Activated CD8-positive, alpha-beta memory T cell treated with anti-CD3 and anti-CD28 coated beads, Interleukin-2, amount 10 ng/mL, durations not matched to agents 7 days and 5 days (primary cell): ENCODE results near the gene ATP6V0C. TPM values are rescaled to one million over a fixed set of nuclear protein-coding genes. Genes with fewer than 3 reads are reported as not detected.

Source experiments
- ATAC-seq: fragments of 150-1000 bp; cut with Tn5 transposase; one replicate; pipeline ENCODE4 v1.10.0; 2021; ENCODE audit warnings: moderate library complexity
- CTCF ChIA-PET: fragments of 350-600 bp; sonication (Branson Sonifier 250); formaldehyde crosslinking; loops from one replicate; lab custom pipeline; 2021; ENCODE audit warnings: antibody characterized with exemption; lab: Charles Lee
- DNase-seq: peaks from one replicate; pipeline ENCODE4 v3.0.0-alpha.2; 2020
- H3K27ac Mint-ChIP-seq: one replicate; pipeline ENCODE4 v1.8.0; 2021; ENCODE audit warnings: mild to moderate bottlenecking, mixed read lengths
- H3K27me3 Mint-ChIP-seq: one replicate; pipeline ENCODE4 v1.8.0; 2021; ENCODE audit warnings: mixed read lengths
- H3K36me3 Mint-ChIP-seq: one replicate; pipeline ENCODE4 v1.8.0; 2021; ENCODE audit warnings: mild to moderate bottlenecking, mixed read lengths
- H3K4me1 Mint-ChIP-seq: one replicate; pipeline ENCODE4 v1.8.0; 2021; ENCODE audit warnings: mixed read lengths
- H3K4me3 Mint-ChIP-seq: one replicate; pipeline ENCODE4 v1.8.0; 2021; ENCODE audit warnings: mild to moderate bottlenecking, moderate library complexity, mixed read lengths
- H3K9me3 Mint-ChIP-seq: one replicate; pipeline ENCODE4 v1.8.0; 2022; ENCODE audit warnings: low read depth, mixed read lengths
- total RNA-seq, 2 experiments: library from RNA; stranded (reverse); gene quantifications; one replicate each; pipeline ENCODE4 v1.2.3, GENCODE V29; 2021

Gene ATP6V0C
- total RNA-seq, 2 experiments from 2014 or later, result 104 to 121 TPM

DNA sequence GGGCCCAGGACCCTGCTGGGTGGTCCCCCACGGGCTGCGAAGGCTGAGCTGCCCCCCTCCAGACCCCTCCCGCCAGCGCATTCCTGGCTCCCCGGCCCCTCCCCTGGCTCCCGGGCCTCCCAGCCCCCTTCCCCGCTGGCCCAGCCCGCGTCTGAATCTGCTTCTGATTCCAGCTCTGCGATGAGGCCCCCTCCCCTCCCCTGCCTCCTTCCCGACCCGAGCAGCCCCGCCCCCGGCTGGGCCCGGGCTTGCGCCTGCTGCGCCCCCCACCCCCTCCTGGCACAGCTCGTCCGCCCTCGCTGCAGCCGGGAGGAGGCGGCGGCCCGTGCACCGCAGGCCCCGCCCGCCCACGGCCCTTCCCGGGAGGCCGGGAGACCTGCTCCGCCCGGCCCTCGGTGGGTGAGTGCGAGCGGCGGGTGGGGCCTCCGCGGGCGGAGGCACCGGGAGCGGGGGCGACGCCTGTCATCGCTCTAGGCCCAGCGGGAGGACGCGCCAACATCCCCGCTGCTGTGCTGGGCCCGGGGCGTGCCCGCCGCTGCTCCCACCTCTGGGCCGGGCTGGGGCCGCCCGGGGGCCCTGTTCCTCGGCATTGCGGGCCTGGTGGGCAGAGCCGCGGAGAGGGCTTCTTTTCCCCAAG lies 42.6 kb upstream of the ATP6V0C start, which contains the start of gene NTN3:
Gene NTN3 (plus strand): TSS at position 282 of the 637 bp plus-strand sequence. CDS start 405 bp downstream, outside the sequence.
- CTCF ChIA-PET, result interaction anchor here (1.0 to 1.4 kb wide), 2 partner anchors 219 to 331 kb away, joined by 3 read pairs; no protein-coding TSS in a partner anchor
- no peaks in the 10 kb centered on the region for H3K36me3 Mint-ChIP-seq
- DNase-seq (no peak), ATAC-seq (no peak)
- no peaks in the 10 kb centered on the region for H3K9me3 Mint-ChIP-seq
- H3K27me3 Mint-ChIP-seq, result peaks cover 51% of the 10 kb centered on the region
- H3K4me3 Mint-ChIP-seq, result no peak within 1 kb of the TSS
- peaks cover 14% of the 10 kb centered on the region for H3K4me1 Mint-ChIP-seq
- H3K27ac Mint-ChIP-seq, result no peak within 1 kb of the TSS

DNA sequence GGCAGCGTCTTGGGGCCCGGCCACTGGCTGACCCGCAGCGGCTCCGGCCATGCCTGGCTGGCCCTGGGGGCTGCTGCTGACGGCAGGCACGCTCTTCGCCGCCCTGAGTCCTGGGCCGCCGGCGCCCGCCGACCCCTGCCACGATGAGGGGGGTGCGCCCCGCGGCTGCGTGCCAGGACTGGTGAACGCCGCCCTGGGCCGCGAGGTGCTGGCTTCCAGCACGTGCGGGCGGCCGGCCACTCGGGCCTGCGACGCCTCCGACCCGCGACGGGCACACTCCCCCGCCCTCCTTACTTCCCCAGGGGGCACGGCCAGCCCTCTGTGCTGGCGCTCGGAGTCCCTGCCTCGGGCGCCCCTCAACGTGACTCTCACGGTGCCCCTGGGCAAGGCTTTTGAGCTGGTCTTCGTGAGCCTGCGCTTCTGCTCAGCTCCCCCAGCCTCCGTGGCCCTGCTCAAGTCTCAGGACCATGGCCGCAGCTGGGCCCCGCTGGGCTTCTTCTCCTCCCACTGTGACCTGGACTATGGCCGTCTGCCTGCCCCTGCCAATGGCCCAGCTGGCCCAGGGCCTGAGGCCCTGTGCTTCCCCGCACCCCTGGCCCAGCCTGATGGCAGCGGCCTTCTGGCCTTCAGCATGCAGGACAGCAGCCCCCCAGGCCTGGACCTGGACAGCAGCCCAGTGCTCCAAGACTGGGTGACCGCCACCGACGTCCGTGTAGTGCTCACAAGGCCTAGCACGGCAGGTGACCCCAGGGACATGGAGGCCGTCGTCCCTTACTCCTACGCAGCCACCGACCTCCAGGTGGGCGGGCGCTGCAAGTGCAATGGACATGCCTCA lies 41.9 kb upstream of the ATP6V0C start:
- H3K4me1 Mint-ChIP-seq, result peaks cover 19% of the 10 kb centered on the region
- DNase-seq, result no peak
- no peak overlapping the region for H3K4me3 Mint-ChIP-seq
- H3K27me3 Mint-ChIP-seq, result peaks cover 48% of the 10 kb centered on the region
- no peak for ATAC-seq
- no peak overlapping the region for H3K27ac Mint-ChIP-seq
- no peaks in the 10 kb centered on the region for H3K36me3 Mint-ChIP-seq
- no peaks in the 10 kb centered on the region for H3K9me3 Mint-ChIP-seq
- CTCF ChIA-PET, result no interaction called here

DNA sequence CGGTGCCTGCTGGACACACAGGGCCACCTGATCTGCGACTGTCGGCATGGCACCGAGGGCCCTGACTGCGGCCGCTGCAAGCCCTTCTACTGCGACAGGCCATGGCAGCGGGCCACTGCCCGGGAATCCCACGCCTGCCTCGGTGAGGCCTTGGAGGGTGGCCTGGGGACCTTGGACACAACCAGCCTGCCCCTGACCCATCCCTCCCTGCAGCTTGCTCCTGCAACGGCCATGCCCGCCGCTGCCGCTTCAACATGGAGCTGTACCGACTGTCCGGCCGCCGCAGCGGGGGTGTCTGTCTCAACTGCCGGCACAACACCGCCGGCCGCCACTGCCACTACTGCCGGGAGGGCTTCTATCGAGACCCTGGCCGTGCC lies 41.3 kb upstream of the ATP6V0C start:
- Mint-ChIP-seq H3K27me3 (peaks cover 43% of the 10 kb centered on the region), H3K9me3 (no peaks in the 10 kb centered on the region), H3K4me3 (no peak overlapping the region), H3K36me3 (no peaks in the 10 kb centered on the region), H3K4me1 (peaks cover 17% of the 10 kb centered on the region), H3K27ac (no peak overlapping the region)
- DNase-seq (no peak), ATAC-seq (no peak)
- CTCF ChIA-PET, result no interaction called here

DNA sequence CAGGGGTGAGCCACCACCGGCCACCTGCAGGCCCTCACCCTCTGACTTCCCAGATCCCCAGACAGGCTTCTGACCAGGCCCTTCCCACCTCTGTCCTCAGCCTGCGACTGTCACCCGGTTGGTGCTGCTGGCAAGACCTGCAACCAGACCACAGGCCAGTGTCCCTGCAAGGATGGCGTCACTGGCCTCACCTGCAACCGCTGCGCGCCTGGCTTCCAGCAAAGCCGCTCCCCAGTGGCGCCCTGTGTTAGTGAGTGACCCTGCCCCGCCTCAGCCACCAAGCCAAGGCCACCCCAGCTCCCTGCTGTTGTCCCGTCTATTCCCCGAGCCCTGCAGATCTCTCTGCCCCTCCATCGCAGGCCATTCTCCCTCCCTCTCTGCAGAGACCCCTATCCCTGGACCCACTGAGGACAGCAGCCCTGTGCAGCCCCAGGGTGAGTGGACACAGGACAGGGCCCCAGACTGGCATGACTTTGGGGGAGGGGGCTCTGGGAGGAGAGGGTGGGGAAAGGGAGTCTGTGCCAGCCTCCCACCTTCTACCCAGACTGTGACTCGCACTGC lies 40.8 kb upstream of the ATP6V0C start:
- Mint-ChIP-seq H3K4me1 (peaks cover 17% of the 10 kb centered on the region), H3K4me3 (peak overlapping the region; percentile 58), H3K9me3 (no peaks in the 10 kb centered on the region), H3K27ac (no peak overlapping the region), H3K27me3 (peaks cover 43% of the 10 kb centered on the region), H3K36me3 (no peaks in the 10 kb centered on the region)
- no peak for ATAC-seq
- DNase-seq, result no peak
- CTCF ChIA-PET, result interaction anchor here (0.8 kb wide), 1 partner anchor 11 kb away, joined by 3 read pairs; no protein-coding TSS in a partner anchor

DNA sequence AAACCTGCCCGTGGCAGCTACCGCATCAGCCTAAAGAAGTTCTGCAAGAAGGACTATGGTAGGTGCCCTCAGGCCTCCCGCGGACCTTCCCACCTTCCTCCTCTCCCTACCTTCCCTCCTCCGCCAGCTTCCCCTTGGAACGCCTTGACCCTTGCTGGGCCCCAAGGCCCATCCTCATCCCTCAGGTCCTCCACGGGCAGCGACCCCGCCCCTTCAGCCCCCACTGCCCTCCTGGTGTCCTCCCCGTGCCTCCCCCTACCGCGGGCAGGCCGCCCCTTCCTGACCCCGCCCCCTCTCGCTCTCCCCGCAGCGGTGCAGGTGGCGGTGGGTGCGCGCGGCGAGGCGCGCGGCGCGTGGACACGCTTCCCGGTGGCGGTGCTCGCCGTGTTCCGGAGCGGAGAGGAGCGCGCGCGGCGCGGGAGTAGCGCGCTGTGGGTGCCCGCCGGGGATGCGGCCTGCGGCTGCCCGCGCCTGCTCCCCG lies 40.3 kb upstream of the ATP6V0C start:
- DNase-seq, result no peak
- ATAC-seq, result peak; percentile 7
- no peaks in the 10 kb centered on the region for H3K36me3 Mint-ChIP-seq
- no peaks in the 10 kb centered on the region for H3K9me3 Mint-ChIP-seq
- H3K4me1 Mint-ChIP-seq, result peaks cover 16% of the 10 kb centered on the region
- peak overlapping the region; percentile 58 for H3K4me3 Mint-ChIP-seq
- CTCF ChIA-PET, result interaction anchor here (0.8 to 2.5 kb wide), 6 partner anchors 10 to 221 kb away, joined by 3 to 9 read pairs (median 3); partner anchors contain the start of gene ECI1
- no peak overlapping the region for H3K27ac Mint-ChIP-seq
- peaks cover 39% of the 10 kb centered on the region for H3K27me3 Mint-ChIP-seq

DNA sequence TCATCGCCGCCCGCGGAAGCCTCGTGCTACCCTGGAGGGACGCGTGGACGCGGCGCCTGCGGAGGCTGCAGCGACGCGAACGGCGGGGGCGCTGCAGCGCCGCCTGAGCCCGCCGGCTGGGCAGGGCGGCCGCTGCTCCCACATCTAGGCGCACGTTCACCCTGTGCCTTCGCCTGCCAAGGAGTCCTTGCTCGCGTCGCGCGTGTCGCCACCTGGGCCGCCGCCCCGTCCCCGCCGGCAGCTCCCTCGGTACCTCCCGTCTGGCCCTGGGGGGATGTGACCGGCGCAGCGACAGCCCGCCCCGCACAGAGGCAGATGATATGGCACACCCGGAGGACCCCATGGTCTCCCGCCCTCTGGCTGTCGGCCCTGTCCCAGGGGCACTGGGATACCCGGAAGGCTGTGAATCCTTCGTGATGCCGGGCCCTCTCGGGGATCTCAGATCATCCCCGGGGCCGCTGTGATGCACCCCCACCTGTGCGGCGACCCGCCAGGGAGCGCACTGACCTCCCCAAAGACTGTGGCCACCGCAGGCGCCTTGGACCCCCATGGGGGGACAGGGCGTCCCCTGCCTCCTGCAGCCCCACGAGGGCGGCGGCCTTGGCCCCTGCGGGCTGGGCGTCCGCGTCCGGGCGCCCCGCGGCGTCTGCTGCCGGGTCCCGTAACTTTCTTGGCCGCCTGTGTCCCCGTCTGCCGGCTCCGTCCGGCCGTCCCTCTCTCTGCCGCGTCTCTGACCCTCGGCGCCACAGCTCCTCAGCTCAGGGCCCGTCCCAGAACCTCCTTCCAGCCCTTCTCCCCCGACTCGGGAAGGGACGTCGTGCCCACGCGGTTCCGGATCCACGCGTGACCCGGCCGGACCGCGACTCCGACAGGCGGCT lies 39.5 kb upstream of the ATP6V0C start:
- no peaks in the 10 kb centered on the region for H3K36me3 Mint-ChIP-seq
- H3K27me3 Mint-ChIP-seq, result peaks cover 32% of the 10 kb centered on the region
- ATAC-seq (peak; percentile 71), DNase-seq (peak; percentile 72)
- H3K4me1 Mint-ChIP-seq, result peaks cover 14% of the 10 kb centered on the region
- no peaks in the 10 kb centered on the region for H3K9me3 Mint-ChIP-seq
- peak overlapping the region; percentile 72 for H3K27ac Mint-ChIP-seq
- CTCF ChIA-PET, result interaction anchor here (0.7 to 2.5 kb wide), 11 partner anchors 10 to 279 kb away, joined by 3 to 9 read pairs (median 5); partner anchors contain the start of genes ABCA3, ECI1 and TEDC2
- peak overlapping the region; percentile 74 for H3K4me3 Mint-ChIP-seq

DNA sequence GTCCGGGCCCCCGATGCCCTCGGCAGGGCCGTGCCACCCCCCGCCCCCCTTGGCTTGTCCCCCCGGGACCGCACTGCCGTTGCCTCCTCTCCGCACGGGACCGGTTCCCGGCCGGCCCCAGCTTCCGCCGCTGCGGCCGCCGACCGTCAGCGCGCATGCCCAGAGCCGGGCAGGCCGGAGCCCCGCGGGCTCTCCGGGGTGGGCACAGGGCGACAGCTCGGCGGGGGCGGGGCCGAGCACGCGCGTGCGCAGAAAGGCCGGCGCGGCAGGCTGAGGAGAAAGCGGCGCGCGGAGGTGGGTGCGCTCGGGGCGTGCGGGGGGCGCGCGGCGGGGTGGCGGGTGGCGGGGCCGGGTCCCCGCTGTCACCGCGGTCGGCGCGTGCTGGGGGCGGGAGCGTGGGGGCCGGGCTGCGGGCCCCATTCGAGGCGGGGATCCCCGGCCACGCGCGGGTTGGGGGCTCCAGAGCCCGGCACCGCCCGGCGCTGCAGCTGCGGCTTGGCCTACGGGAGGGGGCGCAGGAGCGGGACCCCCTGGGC lies 38.8 kb upstream of the ATP6V0C start, which contains the start of gene TBC1D24:
Gene TBC1D24 (plus strand): TSS at position 251 of the 536 bp plus-strand sequence. CDS start 21,022 bp downstream, outside the sequence.
- peak; percentile 71 for ATAC-seq
- Mint-ChIP-seq H3K27ac (peak within 1 kb of the TSS; percentile 72), H3K4me1 (peaks cover 14% of the 10 kb centered on the region), H3K9me3 (no peaks in the 10 kb centered on the region), H3K27me3 (peaks cover 25% of the 10 kb centered on the region), H3K4me3 (peak within 1 kb of the TSS; percentile 74), H3K36me3 (no peaks in the 10 kb centered on the region)
- DNase-seq, result peak; percentile 88
- CTCF ChIA-PET, result interaction anchor here (0.8 to 2.5 kb wide), 7 partner anchors 11 to 280 kb away, joined by 4 to 9 read pairs (median 6); partner anchors contain the start of gene TEDC2

DNA sequence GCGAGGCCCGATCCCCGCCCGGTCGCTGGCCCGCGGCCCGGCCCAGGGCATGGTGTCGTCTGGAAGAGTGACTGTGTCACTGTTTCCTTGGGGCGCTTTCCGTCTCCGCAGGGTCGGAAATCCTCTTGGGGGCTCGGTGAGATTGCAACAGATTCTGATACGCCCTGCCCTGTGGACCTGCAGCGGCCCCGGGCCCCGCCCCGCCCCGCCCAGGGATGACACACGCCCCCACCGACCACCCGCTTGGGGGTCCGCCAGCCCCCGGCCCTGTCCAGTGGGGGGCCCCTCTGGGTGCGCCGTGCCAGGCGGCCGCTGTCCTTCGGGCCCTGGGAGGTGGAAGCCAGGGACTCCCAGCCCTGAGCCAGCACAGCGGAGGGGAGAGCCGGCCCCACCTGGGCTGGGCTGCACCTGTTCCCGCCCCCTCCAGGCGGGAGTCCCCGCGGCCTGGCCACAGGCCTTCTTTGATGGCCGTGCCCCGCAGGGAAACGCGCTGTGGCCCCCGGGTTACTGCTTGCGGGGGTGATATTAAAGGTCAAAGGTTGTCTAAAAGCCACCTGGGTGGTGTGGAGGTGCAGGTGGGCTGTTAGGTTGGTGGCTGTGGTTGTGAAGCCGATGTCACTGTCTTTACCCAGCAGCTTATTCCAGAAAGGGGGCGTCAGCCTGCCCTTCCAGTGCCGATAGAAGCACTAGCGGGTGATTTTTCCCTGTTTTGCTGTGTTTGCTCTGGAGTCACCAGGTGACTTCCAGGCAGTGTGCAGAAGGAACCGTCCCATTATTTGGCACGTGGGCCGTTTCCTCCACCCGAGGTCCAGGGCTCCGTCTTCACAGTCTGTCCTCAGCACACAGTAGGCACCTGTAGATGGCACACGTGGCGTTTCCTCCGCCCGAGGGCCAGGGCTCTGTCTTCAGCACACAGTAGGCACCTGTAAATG lies 38.1 kb upstream of the ATP6V0C start:
- CTCF ChIA-PET, result interaction anchor here (0.8 to 2.5 kb wide), 6 partner anchors 13 to 281 kb away, joined by 4 to 7 read pairs (median 6); partner anchors contain the start of gene TEDC2
- peaks cover 14% of the 10 kb centered on the region for H3K4me1 Mint-ChIP-seq
- peak; percentile 50 for ATAC-seq
- H3K27ac Mint-ChIP-seq, result no peak overlapping the region
- no peaks in the 10 kb centered on the region for H3K36me3 Mint-ChIP-seq
- H3K27me3 Mint-ChIP-seq, result peaks cover 18% of the 10 kb centered on the region
- H3K9me3 Mint-ChIP-seq, result no peaks in the 10 kb centered on the region
- DNase-seq, result peak; percentile 69
- H3K4me3 Mint-ChIP-seq, result peak overlapping the region; percentile 58

DNA sequence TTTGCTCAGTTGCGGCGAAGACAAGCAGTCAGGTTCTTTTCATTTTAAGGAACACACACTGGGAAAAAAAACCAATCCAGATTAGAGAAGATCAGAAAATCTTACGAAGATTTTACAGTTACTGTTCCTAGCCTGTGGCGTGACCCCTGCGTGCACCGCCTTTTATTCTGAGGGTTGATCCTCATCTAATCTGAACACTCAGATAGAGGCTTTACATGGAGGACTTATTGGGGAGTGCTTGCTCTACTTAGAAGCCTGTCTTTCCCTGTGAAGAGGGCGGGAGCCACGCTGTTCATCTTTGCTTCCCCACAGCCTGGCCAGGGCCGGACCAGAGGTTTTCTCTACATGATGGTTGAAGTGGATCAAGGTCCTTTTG lies 37.4 kb upstream of the ATP6V0C start:
- CTCF ChIA-PET, result interaction anchor here (1.3 to 1.4 kb wide), 2 partner anchors 14 to 25 kb away, joined by 3 to 4 read pairs; no protein-coding TSS in a partner anchor

DNA sequence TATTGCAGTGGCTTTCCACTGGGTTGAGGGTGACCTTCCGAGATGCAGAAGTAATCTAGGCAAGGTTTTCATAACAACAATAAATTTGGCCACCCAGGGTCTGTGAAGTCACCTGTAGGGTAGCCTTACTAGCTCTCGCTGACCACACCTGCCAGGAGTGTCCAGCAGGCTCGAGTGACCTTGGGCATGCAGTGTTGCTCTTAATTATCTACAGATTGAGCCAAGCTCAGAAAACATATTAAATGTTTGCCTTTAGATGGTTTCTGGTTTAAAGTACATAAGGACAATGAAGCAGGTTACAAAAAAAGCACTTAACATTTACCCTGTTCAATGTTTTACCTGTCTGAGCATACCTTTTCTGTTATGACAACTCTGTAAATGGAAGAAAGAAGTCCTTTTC lies 37.0 kb upstream of the ATP6V0C start:
- no peaks in the 10 kb centered on the region for H3K9me3 Mint-ChIP-seq
- H3K27me3 Mint-ChIP-seq, result peaks cover 16% of the 10 kb centered on the region
- H3K4me3 Mint-ChIP-seq, result peak overlapping the region; percentile 56
- ATAC-seq (no peak), DNase-seq (no peak)
- no peak overlapping the region for H3K27ac Mint-ChIP-seq
- CTCF ChIA-PET, result interaction anchor here (0.6 to 1.4 kb wide), 4 partner anchors 13 to 454 kb away, joined by 3 to 4 read pairs (median 3); no protein-coding TSS in a partner anchor
- peaks cover 14% of the 10 kb centered on the region for H3K4me1 Mint-ChIP-seq
- H3K36me3 Mint-ChIP-seq, result no peaks in the 10 kb centered on the region

More for the DNA sequence above, 37.4 kb upstream of the ATP6V0C start:
- Mint-ChIP-seq H3K4me3 (peak overlapping the region; percentile 56), H3K27me3 (peaks cover 16% of the 10 kb centered on the region), H3K36me3 (no peaks in the 10 kb centered on the region), H3K4me1 (peaks cover 14% of the 10 kb centered on the region), H3K9me3 (no peaks in the 10 kb centered on the region), H3K27ac (no peak overlapping the region)
- DNase-seq (no peak), ATAC-seq (no peak)

DNA sequence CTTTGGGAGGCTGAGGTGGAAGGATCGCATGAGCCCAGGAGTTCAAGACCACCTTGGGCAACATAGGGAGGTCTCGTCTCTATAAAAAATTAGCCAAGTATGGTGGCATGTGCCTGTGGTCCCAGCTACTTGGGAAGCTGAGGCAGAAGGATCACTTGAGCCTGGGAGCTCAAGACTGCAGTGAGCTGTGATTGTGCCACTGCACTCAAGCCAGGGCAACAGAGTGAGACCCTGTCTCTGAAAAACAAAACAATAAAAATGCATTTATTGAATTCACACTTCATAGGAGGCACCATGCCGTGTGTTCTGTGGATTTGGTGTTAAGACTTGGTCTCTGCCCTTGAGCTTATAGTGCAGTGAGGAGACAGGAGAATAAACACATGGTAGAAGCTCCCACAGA lies 36.4 kb upstream of the ATP6V0C start:
- Mint-ChIP-seq H3K4me1 (peaks cover 14% of the 10 kb centered on the region), H3K36me3 (no peaks in the 10 kb centered on the region), H3K27me3 (peaks cover 10% of the 10 kb centered on the region), H3K9me3 (no peaks in the 10 kb centered on the region), H3K27ac (no peak overlapping the region), H3K4me3 (no peak overlapping the region)
- no peak for DNase-seq
- CTCF ChIA-PET, result interaction anchor here (0.5 to 1.4 kb wide), 5 partner anchors 13 to 455 kb away, joined by 3 to 4 read pairs (median 3); no protein-coding TSS in a partner anchor
- ATAC-seq, result no peak
